ENCODE measurements around the gene NEIL3.

GRCh38 chr4:177356206-177356605 lies 46.5 kb downstream of the NEIL3 start:
- TF ChIP-seq CTCF (IDR thresholded peaks at IDR 0.05) (no peak), POLR2A (IDR thresholded peaks at IDR 0.05) (no peak)
